ENCODE measurements around the gene BHMT2.

Gene BHMT2

GRCh38 chr5:79070350-79070667 is 742 bp downstream of the BHMT2 start:
- H3K4me1 ChIP-seq (ENCODE audit: control insufficient read depth in 1 of 2, insufficient read depth in 2 of 2, low read length in 2 of 2): peaks cover 0 to 5% of the 10 kb centered on the region in 2 donors
- H3K9me3 ChIP-seq (ENCODE audit: control insufficient read depth in 1 of 2, low read length in 2 of 2): peaks cover 0 to 4% of the 10 kb centered on the region in 2 donors
- H3K36me3 ChIP-seq (ENCODE audit: control insufficient read depth in 1 of 2, insufficient read depth in 2 of 2, low read length in 2 of 2): no peaks in the 10 kb centered on the region
- H3K27ac ChIP-seq (ENCODE audit: low read length): peak overlapping the region; percentile 69
- peak overlapping the region; percentile 57 to 71 for H3K4me3 ChIP-seq (ENCODE audit: low read depth in 1 of 2, low read length in 2 of 2)
- no peaks in the 10 kb centered on the region for H3K27me3 ChIP-seq (ENCODE audit: low read depth, low read length)

GRCh38 chr5:79074641-79075040 is 5.1 kb downstream of the BHMT2 start:
- no peaks in the 10 kb centered on the region for H3K36me3 ChIP-seq (ENCODE audit: control insufficient read depth in 1 of 2, insufficient read depth in 2 of 2, low read length in 2 of 2)
- H3K4me1 ChIP-seq (ENCODE audit: control insufficient read depth in 1 of 2, insufficient read depth in 2 of 2, low read length in 2 of 2): peaks cover 0 to 10% of the 10 kb centered on the region in 2 donors
- H3K27me3 ChIP-seq (ENCODE audit: low read depth, low read length): no peaks in the 10 kb centered on the region
- peaks cover 0 to 4% of the 10 kb centered on the region in 2 donors for H3K9me3 ChIP-seq (ENCODE audit: control insufficient read depth in 1 of 2, low read length in 2 of 2)
- no peak overlapping the region for H3K27ac ChIP-seq (ENCODE audit: low read length)
- H3K4me3 ChIP-seq (ENCODE audit: low read depth in 1 of 2, low read length in 2 of 2): no peak overlapping the region

- H3K27ac ChIP-seq (ENCODE audit: low read length): peak overlapping the region; percentile 27
- no peaks in the 10 kb centered on the region for H3K27me3 ChIP-seq (ENCODE audit: low read depth, low read length)
- peaks cover 0 to 4% of the 10 kb centered on the region in 2 donors for H3K9me3 ChIP-seq (ENCODE audit: control insufficient read depth in 1 of 2, low read length in 2 of 2)
- no peak overlapping the region for H3K4me3 ChIP-seq (ENCODE audit: low read depth in 1 of 2, low read length in 2 of 2)
- H3K36me3 ChIP-seq (ENCODE audit: control insufficient read depth in 1 of 2, insufficient read depth in 2 of 2, low read length in 2 of 2): no peaks in the 10 kb centered on the region
- H3K4me1 ChIP-seq (ENCODE audit: control insufficient read depth in 1 of 2, insufficient read depth in 2 of 2, low read length in 2 of 2): peaks cover 0 to 7% of the 10 kb centered on the region in 2 donors
Observed at GRCh38 chr5:79075646-79076426, 6.3 kb downstream of the BHMT2 start.

- no peaks in the 10 kb centered on the region for H3K36me3 ChIP-seq (ENCODE audit: control insufficient read depth in 1 of 2, insufficient read depth in 2 of 2, low read length in 2 of 2)
- no peak overlapping the region for H3K4me3 ChIP-seq (ENCODE audit: low read depth in 1 of 2, low read length in 2 of 2)
- H3K27ac ChIP-seq (ENCODE audit: low read length): peak overlapping the region; percentile 27
Observed at GRCh38 chr5:79076819-79077218, 7.3 kb downstream of the BHMT2 start.

GRCh38 chr5:79077680-79078365 is 8.3 kb downstream of the BHMT2 start:
- H3K27ac ChIP-seq (ENCODE audit: low read length): no peak overlapping the region
- no peak overlapping the region for H3K4me3 ChIP-seq (ENCODE audit: low read depth in 1 of 2, low read length in 2 of 2)
- H3K9me3 ChIP-seq (ENCODE audit: control insufficient read depth in 1 of 2, low read length in 2 of 2): peaks cover 0 to 4% of the 10 kb centered on the region in 2 donors
- H3K4me1 ChIP-seq (ENCODE audit: control insufficient read depth in 1 of 2, insufficient read depth in 2 of 2, low read length in 2 of 2): peaks cover 0 to 7% of the 10 kb centered on the region in 2 donors
- no peaks in the 10 kb centered on the region for H3K27me3 ChIP-seq (ENCODE audit: low read depth, low read length)
- no peaks in the 10 kb centered on the region for H3K36me3 ChIP-seq (ENCODE audit: control insufficient read depth in 1 of 2, insufficient read depth in 2 of 2, low read length in 2 of 2)

More at GRCh38 chr5:79076819-79077218, 7.3 kb downstream of the BHMT2 start:
- Histone ChIP-seq H3K27me3 (ENCODE audit: low read depth, low read length) (no peaks in the 10 kb centered on the region), H3K9me3 (ENCODE audit: control insufficient read depth in 1 of 2, low read length in 2 of 2) (peaks cover 0 to 4% of the 10 kb centered on the region in 2 donors), H3K4me1 (ENCODE audit: control insufficient read depth in 1 of 2, insufficient read depth in 2 of 2, low read length in 2 of 2) (peaks cover 0 to 7% of the 10 kb centered on the region in 2 donors)

GRCh38 chr5:79080804-79081203 is 11.2 kb downstream of the BHMT2 start:
- no peaks in the 10 kb centered on the region for H3K9me3 ChIP-seq (ENCODE audit: control insufficient read depth in 1 of 2, low read length in 2 of 2)
- H3K4me3 ChIP-seq (ENCODE audit: low read depth in 1 of 2, low read length in 2 of 2): no peak overlapping the region
- H3K36me3 ChIP-seq (ENCODE audit: control insufficient read depth in 1 of 2, insufficient read depth in 2 of 2, low read length in 2 of 2): no peaks in the 10 kb centered on the region
- no peak overlapping the region for H3K27ac ChIP-seq (ENCODE audit: low read length)
- peaks cover 0 to under 1% of the 10 kb centered on the region in 2 donors for H3K4me1 ChIP-seq (ENCODE audit: control insufficient read depth in 1 of 2, insufficient read depth in 2 of 2, low read length in 2 of 2)
- no peaks in the 10 kb centered on the region for H3K27me3 ChIP-seq (ENCODE audit: low read depth, low read length)

- H3K27ac ChIP-seq (ENCODE audit: low read length): no peak overlapping the region
Observed at GRCh38 chr5:79081779-79082178, 12.2 kb downstream of the BHMT2 start.

GRCh38 chr5:79086116-79086515 is 16.5 kb downstream of the BHMT2 start:
- H3K36me3 ChIP-seq (ENCODE audit: control insufficient read depth in 1 of 2, insufficient read depth in 2 of 2, low read length in 2 of 2): no peaks in the 10 kb centered on the region

More at GRCh38 chr5:79081779-79082178, 12.2 kb downstream of the BHMT2 start:
- Histone ChIP-seq H3K27me3 (ENCODE audit: low read depth, low read length) (no peaks in the 10 kb centered on the region), H3K4me1 (ENCODE audit: control insufficient read depth in 1 of 2, insufficient read depth in 2 of 2, low read length in 2 of 2) (no peaks in the 10 kb centered on the region), H3K36me3 (ENCODE audit: control insufficient read depth in 1 of 2, insufficient read depth in 2 of 2, low read length in 2 of 2) (no peaks in the 10 kb centered on the region), H3K4me3 (ENCODE audit: low read depth in 1 of 2, low read length in 2 of 2) (no peak overlapping the region), H3K9me3 (ENCODE audit: control insufficient read depth in 1 of 2, low read length in 2 of 2) (no peaks in the 10 kb centered on the region)

GRCh38 chr5:79088507-79088906 is 18.9 kb downstream of the BHMT2 start:
- H3K9me3 ChIP-seq (ENCODE audit: control insufficient read depth in 1 of 2, low read length in 2 of 2): no peaks in the 10 kb centered on the region
- no peak overlapping the region for H3K27ac ChIP-seq (ENCODE audit: low read length)
- H3K4me1 ChIP-seq (ENCODE audit: control insufficient read depth in 1 of 2, insufficient read depth in 2 of 2, low read length in 2 of 2): no peaks in the 10 kb centered on the region
- H3K27me3 ChIP-seq (ENCODE audit: low read depth, low read length): no peaks in the 10 kb centered on the region
- no peak overlapping the region for H3K4me3 ChIP-seq (ENCODE audit: low read depth in 1 of 2, low read length in 2 of 2)
- H3K36me3 ChIP-seq (ENCODE audit: control insufficient read depth in 1 of 2, insufficient read depth in 2 of 2, low read length in 2 of 2): no peaks in the 10 kb centered on the region

More at GRCh38 chr5:79086116-79086515, 16.5 kb downstream of the BHMT2 start:
- Histone ChIP-seq H3K4me1 (ENCODE audit: control insufficient read depth in 1 of 2, insufficient read depth in 2 of 2, low read length in 2 of 2) (no peaks in the 10 kb centered on the region), H3K27me3 (ENCODE audit: low read depth, low read length) (no peaks in the 10 kb centered on the region), H3K27ac (ENCODE audit: low read length) (no peak overlapping the region), H3K4me3 (ENCODE audit: low read depth in 1 of 2, low read length in 2 of 2) (no peak overlapping the region), H3K9me3 (ENCODE audit: control insufficient read depth in 1 of 2, low read length in 2 of 2) (no peaks in the 10 kb centered on the region)

- Histone ChIP-seq H3K27me3 (ENCODE audit: low read depth, low read length) (no peaks in the 10 kb centered on the region), H3K9me3 (ENCODE audit: control insufficient read depth in 1 of 2, low read length in 2 of 2) (no peaks in the 10 kb centered on the region), H3K36me3 (ENCODE audit: control insufficient read depth in 1 of 2, insufficient read depth in 2 of 2, low read length in 2 of 2) (no peaks in the 10 kb centered on the region), H3K27ac (ENCODE audit: low read length) (no peak overlapping the region), H3K4me1 (ENCODE audit: control insufficient read depth in 1 of 2, insufficient read depth in 2 of 2, low read length in 2 of 2) (no peaks in the 10 kb centered on the region), H3K4me3 (ENCODE audit: low read depth in 1 of 2, low read length in 2 of 2) (no peak overlapping the region)
Observed at GRCh38 chr5:79091064-79091463, 21.5 kb downstream of the BHMT2 start.

GRCh38 chr5:79093762-79094161 is 24.2 kb downstream of the BHMT2 start:
- Histone ChIP-seq H3K9me3 (ENCODE audit: control insufficient read depth in 1 of 2, low read length in 2 of 2) (no peaks in the 10 kb centered on the region), H3K4me3 (ENCODE audit: low read depth in 1 of 2, low read length in 2 of 2) (no peak overlapping the region), H3K36me3 (ENCODE audit: control insufficient read depth in 1 of 2, insufficient read depth in 2 of 2, low read length in 2 of 2) (no peaks in the 10 kb centered on the region), H3K27me3 (ENCODE audit: low read depth, low read length) (no peaks in the 10 kb centered on the region), H3K27ac (ENCODE audit: low read length) (no peak overlapping the region), H3K4me1 (ENCODE audit: control insufficient read depth in 1 of 2, insufficient read depth in 2 of 2, low read length in 2 of 2) (no peaks in the 10 kb centered on the region)

All from muscle layer of duodenum (tissue), 2 donors.